Measurements from ENCODE around the gene ZYX. TPM values are rescaled to one million over a fixed set of nuclear protein-coding genes. Genes with fewer than 3 reads are reported as not detected.

The ZYX gene
- polyA plus RNA-seq, 1 donor (not counting 4 experiments of a cell fraction or from before 2014, with no cell fraction given), result 17.6 TPM

- Histone ChIP-seq H3K9me1 (ENCODE audit: control insufficient read depth, extremely low read depth, insufficient read depth, low read length) (no peaks in the 10 kb centered on the region), H3K9ac (ENCODE audit: control insufficient read depth, extremely low read depth, insufficient read depth, low read length) (no peak overlapping the region), H4K20me1 (ENCODE audit: control insufficient read depth, extremely low read depth, insufficient read depth, low read length) (peaks cover 14% of the 10 kb centered on the region), H3K4me1 (ENCODE audit: control insufficient read depth, extremely low read depth, insufficient read depth, low read length) (peaks cover 4% of the 10 kb centered on the region), H3K36me3 (ENCODE audit: control insufficient read depth in 2 of 2, extremely low read depth in 1 of 2, insufficient read depth in 2 of 2, low read length in 2 of 2) (peaks cover 46 to 56% of the 10 kb centered on the region in 2 experiments), H2AFZ (ENCODE audit: control insufficient read depth, low read length) (no peak overlapping the region), H3K4me3 (ENCODE audit: control insufficient read depth in 2 of 3, extremely low read depth in 1 of 3, insufficient read depth in 2 of 3, low read depth in 1 of 3, low read length in 3 of 3) (no peak overlapping the region), H3K9me3 (ENCODE audit: control insufficient read depth, low read depth, low read length) (no peaks in the 10 kb centered on the region), H3K4me2 (ENCODE audit: control insufficient read depth, extremely low read depth, insufficient read depth, low read depth, low read length) (no peak overlapping the region), H3K27ac (ENCODE audit: control insufficient read depth, insufficient read depth, low read length) (no peak overlapping the region), H3K27me3 (ENCODE audit: control insufficient read depth, extremely low read depth, insufficient read depth, low read length) (no peaks in the 10 kb centered on the region), H3K79me2 (ENCODE audit: control insufficient read depth, insufficient read depth, low read length) (peaks cover under 1% of the 10 kb centered on the region)
- no peak for DNase-seq (ENCODE audit: low read depth, low spot score)
- FAIRE-seq, result no peak
- dilution Hi-C loops (cut with MboI; ENCODE audit: extremely low pct_ligation_motif_present, low sequenced_read_pairs), result no loop called here
- TF ChIP-seq EZH2 (IDR thresholded peaks at IDR 0.05; ENCODE audit: low read length), result no peak
- TF ChIP-seq, protein P1, sequence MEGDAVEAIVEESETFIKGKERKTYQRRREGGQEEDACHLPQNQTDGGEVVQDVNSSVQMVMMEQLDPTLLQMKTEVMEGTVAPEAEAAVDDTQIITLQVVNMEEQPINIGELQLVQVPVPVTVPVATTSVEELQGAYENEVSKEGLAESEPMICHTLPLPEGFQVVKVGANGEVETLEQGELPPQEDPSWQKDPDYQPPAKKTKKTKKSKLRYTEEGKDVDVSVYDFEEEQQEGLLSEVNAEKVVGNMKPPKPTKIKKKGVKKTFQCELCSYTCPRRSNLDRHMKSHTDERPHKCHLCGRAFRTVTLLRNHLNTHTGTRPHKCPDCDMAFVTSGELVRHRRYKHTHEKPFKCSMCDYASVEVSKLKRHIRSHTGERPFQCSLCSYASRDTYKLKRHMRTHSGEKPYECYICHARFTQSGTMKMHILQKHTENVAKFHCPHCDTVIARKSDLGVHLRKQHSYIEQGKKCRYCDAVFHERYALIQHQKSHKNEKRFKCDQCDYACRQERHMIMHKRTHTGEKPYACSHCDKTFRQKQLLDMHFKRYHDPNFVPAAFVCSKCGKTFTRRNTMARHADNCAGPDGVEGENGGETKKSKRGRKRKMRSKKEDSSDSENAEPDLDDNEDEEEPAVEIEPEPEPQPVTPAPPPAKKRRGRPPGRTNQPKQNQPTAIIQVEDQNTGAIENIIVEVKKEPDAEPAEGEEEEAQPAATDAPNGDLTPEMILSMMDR (optimal IDR thresholded peaks at IDR 0.05 in 1 of 3, IDR thresholded peaks at IDR 0.05 in 1 of 3, conservative IDR thresholded peaks at IDR 0.05 in 1 of 3; ENCODE audit: extremely low read depth in 1 of 3, insufficient read depth in 2 of 3, low read length in 3 of 3), result no peak
These were observed 11.7 kb downstream of the ZYX start for GRCh38 chr7:143392875-143393266.

GRCh38 chr7:143393267-143394041 is 12.3 kb downstream of the ZYX start:
- Histone ChIP-seq H3K36me3 (ENCODE audit: control insufficient read depth in 2 of 2, extremely low read depth in 1 of 2, insufficient read depth in 2 of 2, low read length in 2 of 2) (peaks cover 49 to 52% of the 10 kb centered on the region in 2 experiments), H3K27ac (ENCODE audit: control insufficient read depth, insufficient read depth, low read length) (no peak overlapping the region), H2AFZ (ENCODE audit: control insufficient read depth, low read length) (no peak overlapping the region), H3K9ac (ENCODE audit: control insufficient read depth, extremely low read depth, insufficient read depth, low read length) (no peak overlapping the region), H3K4me3 (ENCODE audit: control insufficient read depth in 2 of 3, extremely low read depth in 1 of 3, insufficient read depth in 2 of 3, low read depth in 1 of 3, low read length in 3 of 3) (no peak overlapping the region), H3K4me1 (ENCODE audit: control insufficient read depth, extremely low read depth, insufficient read depth, low read length) (peaks cover 4% of the 10 kb centered on the region), H3K27me3 (ENCODE audit: control insufficient read depth, extremely low read depth, insufficient read depth, low read length) (no peaks in the 10 kb centered on the region), H3K9me1 (ENCODE audit: control insufficient read depth, extremely low read depth, insufficient read depth, low read length) (no peaks in the 10 kb centered on the region), H4K20me1 (ENCODE audit: control insufficient read depth, extremely low read depth, insufficient read depth, low read length) (peaks cover 14% of the 10 kb centered on the region), H3K79me2 (ENCODE audit: control insufficient read depth, insufficient read depth, low read length) (no peaks in the 10 kb centered on the region), H3K4me2 (ENCODE audit: control insufficient read depth, extremely low read depth, insufficient read depth, low read depth, low read length) (no peak overlapping the region), H3K9me3 (ENCODE audit: control insufficient read depth, low read depth, low read length) (no peaks in the 10 kb centered on the region)
- FAIRE-seq, result no peak
- dilution Hi-C loops (cut with MboI; ENCODE audit: extremely low pct_ligation_motif_present, low sequenced_read_pairs), result no loop called here
- DNase-seq (ENCODE audit: low read depth, low spot score), result no peak
- TF ChIP-seq, protein P1 (optimal IDR thresholded peaks at IDR 0.05 in 1 of 3, IDR thresholded peaks at IDR 0.05 in 1 of 3, conservative IDR thresholded peaks at IDR 0.05 in 1 of 3; ENCODE audit: extremely low read depth in 1 of 3, insufficient read depth in 2 of 3, low read length in 3 of 3), result no peak
- no peak for TF ChIP-seq EZH2 (IDR thresholded peaks at IDR 0.05; ENCODE audit: low read length)
